ENCODE data around the gene HSF5. TPM values are rescaled to one million over a fixed set of nuclear protein-coding genes. Genes with fewer than 3 reads are reported as not detected.

The HSF5 gene
- total RNA-seq, 6 donors from 2014 or later: 0.07 to 0.39 (median 0.30) TPM; not detected in 1

GRCh38 chr17:58527306-58527705, 39.1 kb upstream of the HSF5 start:
- Histone ChIP-seq H3K4me1 (peaks cover 31 to 58% (median 44%) of the 10 kb centered on the region in 4 donors), H3K27ac (peak overlapping the region; percentile 30 to 80 (median 72)), H3K9me3 (no peaks in the 10 kb centered on the region), H3K4me3 (peak overlapping the region in 3 of 4 donors; percentile 20 to 35 (median 23)), H3K36me3 (no peaks in the 10 kb centered on the region), H3K27me3 (no peaks in the 10 kb centered on the region)
- no peak for DNase-seq
- TF ChIP-seq CTCF (IDR thresholded peaks at IDR 0.05) (no peak), POLR2AphosphoS5 (IDR thresholded peaks at IDR 0.05) (no peak), POLR2A (IDR thresholded peaks at IDR 0.05) (no peak), EP300 (IDR thresholded peaks at IDR 0.05) (no peak)
- WGBS, 2 donors: 85 to 100% methylated on average over 1 to 2 of the region's 2 CpGs
- no peak for ATAC-seq (ENCODE audit: low FRiP score in 2 of 2)

- DNase-seq (peak in 1 of 2 donors; percentile 47), ATAC-seq (ENCODE audit: low FRiP score in 2 of 2) (peak in 1 of 2 donors; percentile 37)
- Histone ChIP-seq H3K27me3 (no peaks in the 10 kb centered on the region), H3K9me3 (no peaks in the 10 kb centered on the region), H3K36me3 (peaks cover 0 to 9% (median 3%) of the 10 kb centered on the region in 4 donors), H3K27ac (peak overlapping the region; percentile 15 to 80 (median 70)), H3K4me1 (peaks cover 27 to 52% (median 37%) of the 10 kb centered on the region in 4 donors), H3K4me3 (peak overlapping the region in 1 of 4 donors; percentile 35)
- WGBS, 2 donors: 38 to 42% methylated on average over 3 of the region's 3 CpGs
- TF ChIP-seq EP300 (IDR thresholded peaks at IDR 0.05) (peak in 1 of 4 donors; percentile 23), POLR2AphosphoS5 (IDR thresholded peaks at IDR 0.05) (peak; percentile 47 to 69), CTCF (IDR thresholded peaks at IDR 0.05) (no peak)
Observed at GRCh38 chr17:58525239-58525638, 37.0 kb upstream of the HSF5 start.

- no peak overlapping the region for H3K27ac ChIP-seq
- H3K36me3 ChIP-seq: peaks cover 0 to 9% (median 3%) of the 10 kb centered on the region in 4 donors
- H3K27me3 ChIP-seq: no peaks in the 10 kb centered on the region
- no peak for DNase-seq
- ATAC-seq (ENCODE audit: low FRiP score in 2 of 2): no peak
- WGBS, 2 donors: 97 to 100% methylated on average over 7 to 10 of the region's 10 CpGs
- H3K9me3 ChIP-seq: no peaks in the 10 kb centered on the region
- H3K4me3 ChIP-seq: no peak overlapping the region
- TF ChIP-seq CTCF (IDR thresholded peaks at IDR 0.05) (no peak), EP300 (IDR thresholded peaks at IDR 0.05) (no peak), POLR2A (IDR thresholded peaks at IDR 0.05) (no peak), POLR2AphosphoS5 (IDR thresholded peaks at IDR 0.05) (no peak)
- H3K4me1 ChIP-seq: peaks cover 27 to 49% (median 43%) of the 10 kb centered on the region in 4 donors
Observed at GRCh38 chr17:58521680-58522079, 33.5 kb upstream of the HSF5 start.

- Histone ChIP-seq H3K4me1 (peaks cover 29 to 49% (median 45%) of the 10 kb centered on the region in 4 donors), H3K9me3 (no peaks in the 10 kb centered on the region), H3K27ac (peak overlapping the region in 3 of 4 donors; percentile 92 to 96 (median 95)), H3K4me3 (no peak overlapping the region), H3K27me3 (no peaks in the 10 kb centered on the region), H3K36me3 (peaks cover 0 to 9% (median 3%) of the 10 kb centered on the region in 4 donors)
- DNase-seq (no peak), ATAC-seq (ENCODE audit: low FRiP score in 2 of 2) (no peak)
- WGBS, 2 donors: 80 to 81% methylated on average over 14 to 15 of the region's 15 CpGs
- no peak for TF ChIP-seq POLR2A (IDR thresholded peaks at IDR 0.05)
- peak in 3 of 6 experiments; percentile 21 to 47 (median 28) for TF ChIP-seq CTCF (IDR thresholded peaks at IDR 0.05)
Observed at GRCh38 chr17:58520843-58521430, 32.7 kb upstream of the HSF5 start.

Data from upper lobe of left lung (tissue), 6 donors.